Measurements from ENCODE around the gene GSK3A.

DNA sequence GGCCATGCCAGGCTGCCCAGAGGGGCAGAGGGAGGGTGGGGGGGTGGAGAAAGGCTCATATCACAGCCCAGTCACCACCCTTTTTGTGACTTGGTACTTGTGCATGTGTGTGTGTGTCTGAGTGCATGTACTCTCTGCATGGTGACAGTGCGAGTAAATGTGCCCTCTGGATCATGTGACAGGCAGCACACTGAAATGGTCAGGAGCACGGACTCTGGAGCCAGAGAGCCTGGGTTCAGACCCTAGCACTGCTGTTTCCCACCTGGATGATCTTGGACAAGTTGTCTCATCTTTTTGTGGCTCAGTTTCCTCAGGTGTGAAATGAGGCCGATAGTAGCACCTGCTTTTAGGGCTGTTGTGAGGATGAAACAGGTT is 28.6 kb upstream of the GSK3A start:
- TF ChIP-seq POLR2A (IDR thresholded peaks at IDR 0.05) (no peak), CTCF (IDR thresholded peaks at IDR 0.05) (no peak)

All from Peyer's patch (tissue), 4 donors.